GM23338 (cell line): ENCODE measurements around the gene RELN. TPM values are rescaled to one million over a fixed set of nuclear protein-coding genes. Genes with fewer than 3 reads are reported as not detected.

Experiments used
- ATAC-seq: fragments of 200-7000 bp; cut with Tn5 transposase; 3 replicates; pipeline ENCODE4 v1.9.1; 2020
- DNase-seq: peaks from one replicate; pipeline ENCODE4 v3.0.0-alpha.2; 2015; ENCODE audit warnings: low spot score
- H2AFZ ChIP-seq: fragments of 200-600 bp; sonication (generic); 2 replicates; pipeline ENCODE4 v1.8.0; 2016; ENCODE audit warnings: antibody characterized with exemption, mild to moderate bottlenecking, moderate library complexity
- H3F3A ChIP-seq: fragments of 200-600 bp; sonication (generic); replicated peaks from 2 replicates; pipeline ENCODE4 v1.8.0; 2017; ENCODE audit warnings: antibody characterized with exemption, mixed run types, low read depth
- H3K27ac ChIP-seq: fragments of 200-600 bp; sonication (generic); 2 replicates; pipeline ENCODE4 v1.6.1; 2016; ENCODE audit warnings: low read depth
- H3K27me3 ChIP-seq: fragments of 200-600 bp; sonication (generic); 2 replicates; pipeline ENCODE4 v1.8.0; 2016; ENCODE audit warnings: mild to moderate bottlenecking, mixed run types, moderate library complexity; ENCODE audit not compliant: insufficient read depth
- H3K36me3 ChIP-seq: fragments of 200-600 bp; sonication (generic); 2 replicates; pipeline ENCODE4 v1.8.0; 2016; ENCODE audit warnings: mild to moderate bottlenecking; ENCODE audit not compliant: insufficient read depth
- H3K4me1 ChIP-seq: fragments of 200-600 bp; sonication (generic); 2 replicates; pipeline ENCODE4 v1.8.0; 2016; ENCODE audit warnings: mild to moderate bottlenecking, moderate library complexity; ENCODE audit not compliant: insufficient read depth
- H3K4me2 ChIP-seq: fragments of 200-600 bp; sonication (generic); 2 replicates; pipeline ENCODE4 v1.7.1; 2017; ENCODE audit warnings: mixed run types
- H3K4me3 ChIP-seq: fragments of 200-600 bp; sonication (generic); 2 replicates; pipeline ENCODE4 v1.6.1; 2016; ENCODE audit warnings: mixed run types
- H3K79me2 ChIP-seq: fragments of 200-600 bp; sonication (generic); replicated peaks from 2 replicates; pipeline ENCODE4 v1.8.0; 2017; ENCODE audit warnings: mild to moderate bottlenecking; ENCODE audit not compliant: insufficient read depth
- H3K9me2 ChIP-seq: fragments of 200-600 bp; sonication (generic); 2 replicates; pipeline ENCODE4 v1.8.0; 2017; ENCODE audit not compliant: insufficient read depth
- H4K20me1 ChIP-seq: fragments of 200-600 bp; sonication (generic); replicated peaks from 2 replicates; pipeline ENCODE4 v1.8.0; 2017; ENCODE audit warnings: mild to moderate bottlenecking; ENCODE audit not compliant: insufficient read depth
- H3K27ac Mint-ChIP-seq: 2 replicates; pipeline ENCODE4 v1.8.0; 2020; ENCODE audit warnings: inconsistent platforms, mild to moderate bottlenecking, moderate library complexity, mixed read lengths
- H3K27me3 Mint-ChIP-seq: 3 replicates; pipeline ENCODE4 v1.8.0; 2022; ENCODE audit warnings: low read depth, mild to moderate bottlenecking, moderate library complexity, mixed read lengths, inconsistent platforms; ENCODE audit not compliant: insufficient read depth, poor library complexity
- H3K36me3 Mint-ChIP-seq: 3 replicates; pipeline ENCODE4 v1.8.0; 2021; ENCODE audit warnings: low read depth, mild to moderate bottlenecking, inconsistent platforms, moderate library complexity, mixed read lengths
- H3K4me1 Mint-ChIP-seq: 3 replicates; pipeline ENCODE4 v1.8.0; 2020; ENCODE audit warnings: mild to moderate bottlenecking, inconsistent platforms, mixed read lengths
- H3K4me3 Mint-ChIP-seq: 3 replicates; pipeline ENCODE4 v1.8.0; 2021; ENCODE audit warnings: moderate library complexity, mild to moderate bottlenecking, inconsistent platforms, mixed read lengths
- H3K9me3 Mint-ChIP-seq: 3 replicates; pipeline ENCODE4 v1.8.0; 2020; ENCODE audit warnings: moderate library complexity, mild to moderate bottlenecking, inconsistent platforms, mixed read lengths
- CREB1 ChIP-seq: fragments of 250-450 bp; sonication (Bioruptor Pico); IDR thresholded peaks from 2 replicates; pipeline ENCODE4 v1.5.0; 2020; ENCODE audit warnings: low read depth, mild to moderate bottlenecking, moderate library complexity
- EZH2 ChIP-seq: fragments of 200-600 bp; sonication (generic); IDR thresholded peaks from one replicate; pipeline ENCODE4 v1.8.0; 2017; ENCODE audit warnings: antibody characterized with exemption, mild to moderate bottlenecking, low read depth; ENCODE audit not compliant: unreplicated experiment
- EZH2phosphoT487 ChIP-seq: fragments of 200-600 bp; sonication (generic); IDR thresholded peaks from one replicate; pipeline ENCODE4 v1.8.1; 2018; ENCODE audit warnings: antibody characterized with exemption; ENCODE audit not compliant: unreplicated experiment
- JUNB ChIP-seq: IDR thresholded peaks from one replicate; pipeline ENCODE4 v1.6.1; 2016; ENCODE audit warnings: antibody characterized with exemption; ENCODE audit not compliant: unreplicated experiment
- NANOG ChIP-seq: IDR thresholded peaks from 2 replicates; pipeline ENCODE4 v1.6.1; 2016; ENCODE audit warnings: antibody characterized with exemption, borderline replicate concordance
- POLR2AphosphoS5 ChIP-seq: IDR thresholded peaks from 2 replicates; pipeline ENCODE4 v1.6.1; 2016; ENCODE audit warnings: antibody characterized with exemption, low read depth
- STAT1 ChIP-seq: IDR thresholded peaks from one replicate; pipeline ENCODE4 v1.6.1; 2016; ENCODE audit warnings: antibody characterized with exemption; ENCODE audit not compliant: unreplicated experiment
- ZNF331 ChIP-seq: fragments of 250-450 bp; sonication (Bioruptor Pico); IDR thresholded peaks from 2 replicates; pipeline ENCODE4 v1.5.0; 2020; ENCODE audit warnings: low read depth, mild to moderate bottlenecking, moderate library complexity
- polyA plus RNA-seq: library from polyadenylated mRNA; unstranded; fragments of >200 nt; fragmentation: Nextera tagmentation; extraction: Ambion mirVana; gene quantifications from 2 replicates; pipeline ENCODE4 v1.2.1, GENCODE V29; 2016
- total RNA-seq: library from RNA; depleted of rRNA; stranded (reverse); fragments of >200 nt; shearing (Covaris generic); gene quantifications from 2 replicates; pipeline ENCODE4 v1.2.3, GENCODE V29; 2014
- TF ChIP-seq, protein P1 (sequence below): fragments of 250-450 bp; sonication (Bioruptor Pico); IDR thresholded peaks from 2 replicates; pipeline ENCODE4 v1.5.0; 2020; ENCODE audit warnings: mild to moderate bottlenecking, moderate library complexity
- TF ChIP-seq, protein P2 (sequence below): IDR thresholded peaks from one replicate; pipeline ENCODE4 v1.6.1; 2018; ENCODE audit warnings: antibody characterized with exemption; ENCODE audit not compliant: unreplicated experiment
- TF ChIP-seq, protein P3 (sequence below): IDR thresholded peaks from 2 replicates; pipeline ENCODE4 v1.6.1; 2016; ENCODE audit warnings: antibody characterized with exemption
- TF ChIP-seq, protein P4 (sequence below), 2 experiments: fragments of 200-600 bp in 1 of 2; sonication (generic) in 1 of 2; conservative IDR thresholded peaks; 2 replicates each; pipeline versions ENCODE4 v1.5.1 to v1.6.1; 2016 to 2017; ENCODE audit warnings: antibody characterized with exemption in 2 of 2, low read depth in 2 of 2, mild to moderate bottlenecking in 2 of 2, moderate library complexity in 1 of 2

RELN gene
- total and polyA plus RNA-seq, 2 experiments from 2014 or later = 0.10 to 0.76 TPM

DNA sequence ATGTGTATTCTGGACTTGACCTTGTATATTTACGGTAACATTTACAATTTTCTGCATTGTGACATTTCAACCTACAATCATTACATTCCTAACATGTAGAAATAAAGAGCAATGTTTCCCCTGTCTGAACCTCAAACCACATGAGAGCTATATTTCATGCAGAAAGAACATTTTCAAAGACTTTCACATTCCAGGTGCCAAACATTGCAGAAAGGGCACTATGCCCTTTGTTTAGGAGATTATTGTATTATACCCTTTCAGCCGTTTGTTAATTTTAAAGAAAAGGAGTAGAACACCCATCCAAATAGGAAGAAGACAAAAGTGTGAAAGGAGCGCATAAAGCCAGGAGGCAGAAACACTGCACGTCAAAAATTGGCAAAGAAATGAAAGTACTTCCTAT, 260.4 kb downstream of the RELN start:
- Histone ChIP-seq H3K27ac (no peak overlapping the region), H2AFZ (no peak overlapping the region), H3K4me1 (no peaks in the 10 kb centered on the region), H3K36me3 (no peaks in the 10 kb centered on the region), H3K4me2 (no peak overlapping the region), H3K9me2 (no peaks in the 10 kb centered on the region), H3K27me3 (no peaks in the 10 kb centered on the region), H3K4me3 (no peak overlapping the region), H3K79me2 (no peaks in the 10 kb centered on the region), H4K20me1 (no peaks in the 10 kb centered on the region), H3F3A (no peaks in the 10 kb centered on the region)
- DNase-seq = no peak
- H3K9me3 Mint-ChIP-seq = no peaks in the 10 kb centered on the region
- no peaks in the 10 kb centered on the region for H3K27me3 Mint-ChIP-seq
- H3K27ac Mint-ChIP-seq = no peak overlapping the region
- TF ChIP-seq, protein P1, sequence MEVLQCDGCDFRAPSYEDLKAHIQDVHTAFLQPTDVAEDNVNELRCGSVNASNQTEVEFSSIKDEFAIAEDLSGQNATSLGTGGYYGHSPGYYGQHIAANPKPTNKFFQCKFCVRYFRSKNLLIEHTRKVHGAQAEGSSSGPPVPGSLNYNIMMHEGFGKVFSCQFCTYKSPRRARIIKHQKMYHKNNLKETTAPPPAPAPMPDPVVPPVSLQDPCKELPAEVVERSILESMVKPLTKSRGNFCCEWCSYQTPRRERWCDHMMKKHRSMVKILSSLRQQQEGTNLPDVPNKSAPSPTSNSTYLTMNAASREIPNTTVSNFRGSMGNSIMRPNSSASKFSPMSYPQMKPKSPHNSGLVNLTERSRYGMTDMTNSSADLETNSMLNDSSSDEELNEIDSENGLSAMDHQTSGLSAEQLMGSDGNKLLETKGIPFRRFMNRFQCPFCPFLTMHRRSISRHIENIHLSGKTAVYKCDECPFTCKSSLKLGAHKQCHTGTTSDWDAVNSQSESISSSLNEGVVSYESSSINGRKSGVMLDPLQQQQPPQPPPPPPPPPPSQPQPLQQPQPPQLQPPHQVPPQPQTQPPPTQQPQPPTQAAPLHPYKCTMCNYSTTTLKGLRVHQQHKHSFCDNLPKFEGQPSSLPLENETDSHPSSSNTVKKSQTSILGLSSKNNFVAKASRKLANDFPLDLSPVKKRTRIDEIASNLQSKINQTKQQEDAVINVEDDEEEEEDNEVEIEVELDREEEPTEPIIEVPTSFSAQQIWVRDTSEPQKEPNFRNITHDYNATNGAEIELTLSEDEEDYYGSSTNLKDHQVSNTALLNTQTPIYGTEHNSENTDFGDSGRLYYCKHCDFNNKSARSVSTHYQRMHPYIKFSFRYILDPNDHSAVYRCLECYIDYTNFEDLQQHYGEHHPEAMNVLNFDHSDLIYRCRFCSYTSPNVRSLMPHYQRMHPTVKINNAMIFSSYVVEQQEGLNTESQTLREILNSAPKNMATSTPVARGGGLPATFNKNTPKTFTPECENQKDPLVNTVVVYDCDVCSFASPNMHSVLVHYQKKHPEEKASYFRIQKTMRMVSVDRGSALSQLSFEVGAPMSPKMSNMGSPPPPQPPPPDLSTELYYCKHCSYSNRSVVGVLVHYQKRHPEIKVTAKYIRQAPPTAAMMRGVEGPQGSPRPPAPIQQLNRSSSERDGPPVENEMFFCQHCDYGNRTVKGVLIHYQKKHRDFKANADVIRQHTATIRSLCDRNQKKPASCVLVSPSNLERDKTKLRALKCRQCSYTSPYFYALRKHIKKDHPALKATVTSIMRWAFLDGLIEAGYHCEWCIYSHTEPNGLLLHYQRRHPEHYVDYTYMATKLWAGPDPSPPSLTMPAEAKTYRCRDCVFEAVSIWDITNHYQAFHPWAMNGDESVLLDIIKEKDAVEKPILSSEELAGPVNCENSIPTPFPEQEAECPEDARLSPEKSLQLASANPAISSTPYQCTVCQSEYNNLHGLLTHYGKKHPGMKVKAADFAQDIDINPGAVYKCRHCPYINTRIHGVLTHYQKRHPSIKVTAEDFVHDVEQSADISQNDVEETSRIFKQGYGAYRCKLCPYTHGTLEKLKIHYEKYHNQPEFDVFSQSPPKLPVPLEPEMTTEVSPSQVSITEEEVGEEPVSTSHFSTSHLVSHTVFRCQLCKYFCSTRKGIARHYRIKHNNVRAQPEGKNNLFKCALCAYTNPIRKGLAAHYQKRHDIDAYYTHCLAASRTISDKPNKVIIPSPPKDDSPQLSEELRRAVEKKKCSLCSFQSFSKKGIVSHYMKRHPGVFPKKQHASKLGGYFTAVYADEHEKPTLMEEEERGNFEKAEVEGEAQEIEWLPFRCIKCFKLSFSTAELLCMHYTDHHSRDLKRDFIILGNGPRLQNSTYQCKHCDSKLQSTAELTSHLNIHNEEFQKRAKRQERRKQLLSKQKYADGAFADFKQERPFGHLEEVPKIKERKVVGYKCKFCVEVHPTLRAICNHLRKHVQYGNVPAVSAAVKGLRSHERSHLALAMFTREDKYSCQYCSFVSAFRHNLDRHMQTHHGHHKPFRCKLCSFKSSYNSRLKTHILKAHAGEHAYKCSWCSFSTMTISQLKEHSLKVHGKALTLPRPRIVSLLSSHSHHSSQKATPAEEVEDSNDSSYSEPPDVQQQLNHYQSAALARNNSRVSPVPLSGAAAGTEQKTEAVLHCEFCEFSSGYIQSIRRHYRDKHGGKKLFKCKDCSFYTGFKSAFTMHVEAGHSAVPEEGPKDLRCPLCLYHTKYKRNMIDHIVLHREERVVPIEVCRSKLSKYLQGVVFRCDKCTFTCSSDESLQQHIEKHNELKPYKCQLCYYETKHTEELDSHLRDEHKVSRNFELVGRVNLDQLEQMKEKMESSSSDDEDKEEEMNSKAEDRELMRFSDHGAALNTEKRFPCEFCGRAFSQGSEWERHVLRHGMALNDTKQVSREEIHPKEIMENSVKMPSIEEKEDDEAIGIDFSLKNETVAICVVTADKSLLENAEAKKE (CRISPR knock-in tag) = no peak
- TF ChIP-seq ZNF331 (CRISPR knock-in tag) (no peak), EZH2 (no peak), EZH2phosphoT487 (no peak), NANOG (no peak), POLR2AphosphoS5 (no peak), CREB1 (CRISPR knock-in tag) (no peak), STAT1 (no peak), JUNB (no peak)
- TF ChIP-seq, protein P2, sequence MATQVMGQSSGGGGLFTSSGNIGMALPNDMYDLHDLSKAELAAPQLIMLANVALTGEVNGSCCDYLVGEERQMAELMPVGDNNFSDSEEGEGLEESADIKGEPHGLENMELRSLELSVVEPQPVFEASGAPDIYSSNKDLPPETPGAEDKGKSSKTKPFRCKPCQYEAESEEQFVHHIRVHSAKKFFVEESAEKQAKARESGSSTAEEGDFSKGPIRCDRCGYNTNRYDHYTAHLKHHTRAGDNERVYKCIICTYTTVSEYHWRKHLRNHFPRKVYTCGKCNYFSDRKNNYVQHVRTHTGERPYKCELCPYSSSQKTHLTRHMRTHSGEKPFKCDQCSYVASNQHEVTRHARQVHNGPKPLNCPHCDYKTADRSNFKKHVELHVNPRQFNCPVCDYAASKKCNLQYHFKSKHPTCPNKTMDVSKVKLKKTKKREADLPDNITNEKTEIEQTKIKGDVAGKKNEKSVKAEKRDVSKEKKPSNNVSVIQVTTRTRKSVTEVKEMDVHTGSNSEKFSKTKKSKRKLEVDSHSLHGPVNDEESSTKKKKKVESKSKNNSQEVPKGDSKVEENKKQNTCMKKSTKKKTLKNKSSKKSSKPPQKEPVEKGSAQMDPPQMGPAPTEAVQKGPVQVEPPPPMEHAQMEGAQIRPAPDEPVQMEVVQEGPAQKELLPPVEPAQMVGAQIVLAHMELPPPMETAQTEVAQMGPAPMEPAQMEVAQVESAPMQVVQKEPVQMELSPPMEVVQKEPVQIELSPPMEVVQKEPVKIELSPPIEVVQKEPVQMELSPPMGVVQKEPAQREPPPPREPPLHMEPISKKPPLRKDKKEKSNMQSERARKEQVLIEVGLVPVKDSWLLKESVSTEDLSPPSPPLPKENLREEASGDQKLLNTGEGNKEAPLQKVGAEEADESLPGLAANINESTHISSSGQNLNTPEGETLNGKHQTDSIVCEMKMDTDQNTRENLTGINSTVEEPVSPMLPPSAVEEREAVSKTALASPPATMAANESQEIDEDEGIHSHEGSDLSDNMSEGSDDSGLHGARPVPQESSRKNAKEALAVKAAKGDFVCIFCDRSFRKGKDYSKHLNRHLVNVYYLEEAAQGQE = no peak
- TF ChIP-seq, protein P3, sequence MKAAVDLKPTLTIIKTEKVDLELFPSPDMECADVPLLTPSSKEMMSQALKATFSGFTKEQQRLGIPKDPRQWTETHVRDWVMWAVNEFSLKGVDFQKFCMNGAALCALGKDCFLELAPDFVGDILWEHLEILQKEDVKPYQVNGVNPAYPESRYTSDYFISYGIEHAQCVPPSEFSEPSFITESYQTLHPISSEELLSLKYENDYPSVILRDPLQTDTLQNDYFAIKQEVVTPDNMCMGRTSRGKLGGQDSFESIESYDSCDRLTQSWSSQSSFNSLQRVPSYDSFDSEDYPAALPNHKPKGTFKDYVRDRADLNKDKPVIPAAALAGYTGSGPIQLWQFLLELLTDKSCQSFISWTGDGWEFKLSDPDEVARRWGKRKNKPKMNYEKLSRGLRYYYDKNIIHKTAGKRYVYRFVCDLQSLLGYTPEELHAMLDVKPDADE = no peak
- TF ChIP-seq, protein P4, sequence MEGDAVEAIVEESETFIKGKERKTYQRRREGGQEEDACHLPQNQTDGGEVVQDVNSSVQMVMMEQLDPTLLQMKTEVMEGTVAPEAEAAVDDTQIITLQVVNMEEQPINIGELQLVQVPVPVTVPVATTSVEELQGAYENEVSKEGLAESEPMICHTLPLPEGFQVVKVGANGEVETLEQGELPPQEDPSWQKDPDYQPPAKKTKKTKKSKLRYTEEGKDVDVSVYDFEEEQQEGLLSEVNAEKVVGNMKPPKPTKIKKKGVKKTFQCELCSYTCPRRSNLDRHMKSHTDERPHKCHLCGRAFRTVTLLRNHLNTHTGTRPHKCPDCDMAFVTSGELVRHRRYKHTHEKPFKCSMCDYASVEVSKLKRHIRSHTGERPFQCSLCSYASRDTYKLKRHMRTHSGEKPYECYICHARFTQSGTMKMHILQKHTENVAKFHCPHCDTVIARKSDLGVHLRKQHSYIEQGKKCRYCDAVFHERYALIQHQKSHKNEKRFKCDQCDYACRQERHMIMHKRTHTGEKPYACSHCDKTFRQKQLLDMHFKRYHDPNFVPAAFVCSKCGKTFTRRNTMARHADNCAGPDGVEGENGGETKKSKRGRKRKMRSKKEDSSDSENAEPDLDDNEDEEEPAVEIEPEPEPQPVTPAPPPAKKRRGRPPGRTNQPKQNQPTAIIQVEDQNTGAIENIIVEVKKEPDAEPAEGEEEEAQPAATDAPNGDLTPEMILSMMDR (conservative IDR thresholded peaks at IDR 0.05; ENCODE audit: low read depth in 2 of 2) = no peak
- no peaks in the 10 kb centered on the region for H3K4me1 Mint-ChIP-seq
- no peaks in the 10 kb centered on the region for H3K36me3 Mint-ChIP-seq
- ATAC-seq = no peak
- H3K4me3 Mint-ChIP-seq = no peak overlapping the region
